ENCODE data around the gene GPR6.

GPR6 gene

GRCh38 chr6:110020888-110021287 is 42.8 kb downstream of the GPR6 start:
- Histone ChIP-seq H3K36me3 (no peaks in the 10 kb centered on the region), H4K20me1 (no peaks in the 10 kb centered on the region), H3K4me2 (peak overlapping the region; percentile 42 to 78 (median 64)), H3K9me3 (replicated peaks in 1 of 11) (peaks cover 0 to 17% (median 6%) of the 10 kb centered on the region in 11 experiments; a peak in 13 of 22 replicates), H3K4me3 (no peak overlapping the region; a peak in 1 of 20 replicates), H3K9ac (0 out of 22 replicates have a peak overlapping the region, but pooled peaks of 1 of the 11 experiments have one; percentile 18), H3K27me3 (no peaks in the 10 kb centered on the region), H3K27ac (peak overlapping the region in 8 of 11 experiments; percentile 6 to 62 (median 45); a peak in 13 of 22 replicates), H3K4me1 (peaks cover 12 to 28% (median 19%) of the 10 kb centered on the region in 10 experiments)
- TF ChIP-seq Cebpa-rat (IDR thresholded peaks at IDR 0.05), result no peak

GRCh38 chr6:110029144-110029543 is 51.0 kb downstream of the GPR6 start:
- Histone ChIP-seq H3K9ac (no peak overlapping the region), H3K4me1 (no peaks in the 10 kb centered on the region), H3K36me3 (no peaks in the 10 kb centered on the region), H3K9me3 (replicated peaks in 1 of 11) (peaks cover 0 to 9% (median 6%) of the 10 kb centered on the region in 11 experiments; a peak in 13 of 22 replicates), H3K4me3 (no peak overlapping the region), H4K20me1 (no peaks in the 10 kb centered on the region), H3K4me2 (no peak overlapping the region), H3K27me3 (no peaks in the 10 kb centered on the region), H3K27ac (no peak overlapping the region)
- no peak for TF ChIP-seq Cebpa-rat (IDR thresholded peaks at IDR 0.05)
